Activated T-helper 1 cell treated with anti-CD3 and anti-CD28 coated beads, Interleukin-2, amount 50 U/mL, for 16 hours (primary cell): Measurements from ENCODE around the gene ZWINT.

Experiments used
- DNase-seq, 2 donors: peaks; one replicate each; pipeline ENCODE4 v3.0.0-alpha.2; 2020; ENCODE audit warnings: low read depth in 1 of 2, low spot score in 1 of 2

ZWINT gene

GRCh38 chr10:56360967-56361612 is at the start of gene ZWINT:
Gene ZWINT, minus strand, starts transcription at chr10:56361259. Its CDS starts 23 bp downstream, at chr10:56361236.
- peak; percentile 77 to 87 for DNase-seq

GRCh38 chr10:56383806-56384205 is 22.7 kb upstream of the ZWINT start:
- DNase-seq: no peak

- no peak for DNase-seq
These were observed 9.4 kb upstream of the ZWINT start for GRCh38 chr10:56370217-56371113.

GRCh38 chr10:56360583-56360966 is 484 bp downstream of the ZWINT start:
- no peak for DNase-seq

GRCh38 chr10:56359837-56360236 is 1.2 kb downstream of the ZWINT start:
- DNase-seq: no peak

- DNase-seq: no peak
These were observed 4.0 kb downstream of the ZWINT start for GRCh38 chr10:56357018-56357417.

- DNase-seq: no peak
These were observed 9.0 kb downstream of the ZWINT start for GRCh38 chr10:56351909-56352630.

- DNase-seq: no peak
These were observed 11.4 kb downstream of the ZWINT start for GRCh38 chr10:56349611-56350010.

- no peak for DNase-seq
These were observed 13.0 kb downstream of the ZWINT start for GRCh38 chr10:56348101-56348500.

- DNase-seq: no peak
These were observed 14.1 kb downstream of the ZWINT start for GRCh38 chr10:56346845-56347415.

GRCh38 chr10:56341612-56342011 is 19.4 kb downstream of the ZWINT start:
- no peak for DNase-seq

- no peak for DNase-seq
These were observed 31.1 kb downstream of the ZWINT start for GRCh38 chr10:56329961-56330360.

GRCh38 chr10:56327118-56327517 is 33.9 kb downstream of the ZWINT start:
- no peak for DNase-seq

- no peak for DNase-seq
These were observed 41.7 kb downstream of the ZWINT start for GRCh38 chr10:56319386-56319785.

GRCh38 chr10:56318816-56319215 is 42.2 kb downstream of the ZWINT start:
- no peak for DNase-seq

GRCh38 chr10:56317603-56318002 is 43.5 kb downstream of the ZWINT start:
- no peak for DNase-seq

GRCh38 chr10:56316603-56317002 is 44.5 kb downstream of the ZWINT start:
- no peak for DNase-seq
